IPS-20b (cell line): ENCODE measurements around the gene USP47.

Source experiments
- H3K27ac ChIP-seq: one replicate; pipeline ENCODE4 v1.5.1; 2013; ENCODE audit warnings: low read length
- H3K27me3 ChIP-seq: 2 replicates; pipeline ENCODE4 v1.6.1; 2013; ENCODE audit warnings: mild to moderate bottlenecking, low read length, inconsistent platforms; ENCODE audit not compliant: insufficient read depth
- H3K36me3 ChIP-seq: 2 replicates; pipeline ENCODE4 v1.6.1; 2013; ENCODE audit warnings: low read depth, mild to moderate bottlenecking, inconsistent platforms, low read length, moderate library complexity; ENCODE audit not compliant: insufficient read depth
- H3K4me1 ChIP-seq: 2 replicates; pipeline ENCODE4 v1.6.1; 2013; ENCODE audit warnings: mild to moderate bottlenecking, control low read depth, inconsistent platforms, low read length, moderate library complexity; ENCODE audit not compliant: insufficient read depth
- H3K4me3 ChIP-seq: 2 replicates; pipeline ENCODE4 v1.5.1; 2013; ENCODE audit warnings: mild to moderate bottlenecking, low read length, inconsistent platforms
- H3K9ac ChIP-seq: 2 replicates; pipeline ENCODE4 v1.6.1; 2013; ENCODE audit warnings: low read depth, mild to moderate bottlenecking, inconsistent platforms, low read length, moderate library complexity
- H3K9me3 ChIP-seq: 2 replicates; pipeline ENCODE4 v1.6.1; 2013; ENCODE audit warnings: mild to moderate bottlenecking, low read depth, low read length, inconsistent platforms; ENCODE audit not compliant: insufficient read depth

USP47 gene

GRCh38 chr11:11947825-11948224 is 106.1 kb downstream of the USP47 start:
- Histone ChIP-seq H3K4me3 (no peak overlapping the region), H3K27me3 (no peaks in the 10 kb centered on the region), H3K4me1 (no peaks in the 10 kb centered on the region), H3K36me3 (peaks cover 43% of the 10 kb centered on the region), H3K27ac (no peak overlapping the region), H3K9ac (no peak overlapping the region), H3K9me3 (no peaks in the 10 kb centered on the region)

GRCh38 chr11:11948242-11948947 is 106.6 kb downstream of the USP47 start:
- H3K36me3 ChIP-seq: peaks cover 44% of the 10 kb centered on the region
- no peaks in the 10 kb centered on the region for H3K27me3 ChIP-seq
- H3K9ac ChIP-seq: no peak overlapping the region
- no peak overlapping the region for H3K27ac ChIP-seq
- no peak overlapping the region for H3K4me3 ChIP-seq
- no peaks in the 10 kb centered on the region for H3K9me3 ChIP-seq
- H3K4me1 ChIP-seq: no peaks in the 10 kb centered on the region

GRCh38 chr11:11949482-11949881 is 107.7 kb downstream of the USP47 start:
- Histone ChIP-seq H3K27ac (no peak overlapping the region), H3K4me3 (no peak overlapping the region), H3K4me1 (no peaks in the 10 kb centered on the region), H3K27me3 (no peaks in the 10 kb centered on the region), H3K36me3 (peaks cover 46% of the 10 kb centered on the region), H3K9ac (no peak overlapping the region), H3K9me3 (no peaks in the 10 kb centered on the region)

- Histone ChIP-seq H3K27ac (no peak overlapping the region), H3K4me1 (no peaks in the 10 kb centered on the region), H3K36me3 (peaks cover 68% of the 10 kb centered on the region), H3K9ac (no peak overlapping the region), H3K9me3 (no peaks in the 10 kb centered on the region), H3K27me3 (no peaks in the 10 kb centered on the region), H3K4me3 (no peak overlapping the region)
These were observed 110.3 kb downstream of the USP47 start for GRCh38 chr11:11952036-11952435.

GRCh38 chr11:11956006-11956405 is 114.2 kb downstream of the USP47 start:
- Histone ChIP-seq H3K9me3 (no peaks in the 10 kb centered on the region), H3K27me3 (no peaks in the 10 kb centered on the region), H3K4me3 (no peak overlapping the region), H3K36me3 (peaks cover 53% of the 10 kb centered on the region), H3K9ac (no peak overlapping the region), H3K27ac (no peak overlapping the region), H3K4me1 (no peaks in the 10 kb centered on the region)

GRCh38 chr11:11958403-11959231 is 116.8 kb downstream of the USP47 start:
- H3K4me3 ChIP-seq: no peak overlapping the region
- H3K9me3 ChIP-seq: no peaks in the 10 kb centered on the region
- no peaks in the 10 kb centered on the region for H3K4me1 ChIP-seq
- no peak overlapping the region for H3K9ac ChIP-seq
- no peak overlapping the region for H3K27ac ChIP-seq
- H3K27me3 ChIP-seq: no peaks in the 10 kb centered on the region
- H3K36me3 ChIP-seq: peaks cover 34% of the 10 kb centered on the region

- Histone ChIP-seq H3K27me3 (no peaks in the 10 kb centered on the region), H3K4me1 (no peaks in the 10 kb centered on the region), H3K9ac (no peak overlapping the region), H3K36me3 (peaks cover 34% of the 10 kb centered on the region), H3K4me3 (no peak overlapping the region), H3K27ac (no peak overlapping the region), H3K9me3 (no peaks in the 10 kb centered on the region)
These were observed 117.8 kb downstream of the USP47 start for GRCh38 chr11:11959601-11960000.

- H3K36me3 ChIP-seq: peaks cover 24% of the 10 kb centered on the region
These were observed 118.9 kb downstream of the USP47 start for GRCh38 chr11:11960687-11961086.

GRCh38 chr11:11961399-11962028 is 119.7 kb downstream of the USP47 start:
- Histone ChIP-seq H3K4me1 (no peaks in the 10 kb centered on the region), H3K9me3 (no peaks in the 10 kb centered on the region), H3K27ac (no peak overlapping the region), H3K36me3 (peaks cover 15% of the 10 kb centered on the region), H3K4me3 (no peak overlapping the region), H3K9ac (no peak overlapping the region), H3K27me3 (no peaks in the 10 kb centered on the region)

More at GRCh38 chr11:11960687-11961086, 118.9 kb downstream of the USP47 start:
- H3K4me1 ChIP-seq: no peaks in the 10 kb centered on the region
- H3K9me3 ChIP-seq: no peaks in the 10 kb centered on the region
- H3K9ac ChIP-seq: no peak overlapping the region
- no peaks in the 10 kb centered on the region for H3K27me3 ChIP-seq
- no peak overlapping the region for H3K4me3 ChIP-seq
- H3K27ac ChIP-seq: no peak overlapping the region

- no peak overlapping the region for H3K27ac ChIP-seq
- H3K9me3 ChIP-seq: no peaks in the 10 kb centered on the region
- H3K9ac ChIP-seq: no peak overlapping the region
- no peaks in the 10 kb centered on the region for H3K4me1 ChIP-seq
- H3K4me3 ChIP-seq: no peak overlapping the region
- H3K36me3 ChIP-seq: peaks cover 8% of the 10 kb centered on the region; the same call in 1 of the 2 replicates
- no peaks in the 10 kb centered on the region for H3K27me3 ChIP-seq
These were observed 121.3 kb downstream of the USP47 start for GRCh38 chr11:11963067-11963466.

GRCh38 chr11:11963842-11964773 is 122.3 kb downstream of the USP47 start:
- no peaks in the 10 kb centered on the region for H3K9me3 ChIP-seq
- H3K4me3 ChIP-seq: no peak overlapping the region
- no peaks in the 10 kb centered on the region for H3K4me1 ChIP-seq
- no peak overlapping the region for H3K9ac ChIP-seq
- no peaks in the 10 kb centered on the region for H3K27me3 ChIP-seq
- H3K27ac ChIP-seq: no peak overlapping the region
- H3K36me3 ChIP-seq: peaks cover 8% of the 10 kb centered on the region; the same call in 1 of the 2 replicates
